ENCODE data around the gene THADA.

The THADA gene

GRCh38 chr2:43233218-43234212 lies 362.3 kb downstream of the THADA start:
- DNase-seq: no peak

GRCh38 chr2:43230951-43231827 lies 364.6 kb downstream of the THADA start:
- DNase-seq: no peak

- DNase-seq: no peak
These were observed 365.4 kb downstream of the THADA start for GRCh38 chr2:43230351-43230885.

GRCh38 chr2:43228756-43229659 lies 366.8 kb downstream of the THADA start:
- peak; percentile 55 for DNase-seq

GRCh38 chr2:43228321-43228751 lies 367.5 kb downstream of the THADA start:
- no peak for DNase-seq

GRCh38 chr2:43227830-43228281 lies 368.0 kb downstream of the THADA start:
- DNase-seq: peak; percentile 25

GRCh38 chr2:43226955-43227829 lies 368.6 kb downstream of the THADA start:
- DNase-seq: peak; percentile 61

GRCh38 chr2:43226558-43226954 lies 369.3 kb downstream of the THADA start, which contains the start of gene ZFP36L2:
Gene ZFP36L2 (minus strand): TSS chr2:43226606. CDS start chr2:43226315, 291 bp downstream.
- DNase-seq: peak; percentile 95

- DNase-seq: peak; percentile 84
These were observed 369.9 kb downstream of the THADA start for GRCh38 chr2:43225788-43226557.

- peak; percentile 76 for DNase-seq
These were observed 370.6 kb downstream of the THADA start for GRCh38 chr2:43225093-43225787.

- DNase-seq: peak; percentile 49
These were observed 371.2 kb downstream of the THADA start for GRCh38 chr2:43224571-43225092.

- peak; percentile 79 for DNase-seq
These were observed 371.7 kb downstream of the THADA start for GRCh38 chr2:43224131-43224570.

- DNase-seq: peak; percentile 36
These were observed 372.3 kb downstream of the THADA start for GRCh38 chr2:43223521-43224001.

GRCh38 chr2:43222475-43223309 lies 373.1 kb downstream of the THADA start:
- peak; percentile 34 for DNase-seq

GRCh38 chr2:43221763-43222474 lies 373.9 kb downstream of the THADA start:
- peak; percentile 67 for DNase-seq

GRCh38 chr2:43221124-43221762 lies 374.6 kb downstream of the THADA start:
- DNase-seq: peak; percentile 37

GRCh38 chr2:43220760-43221123 lies 375.1 kb downstream of the THADA start:
- no peak for DNase-seq
